GM12872 (cell line): ENCODE results near the gene ADIPOR2.

Experiments used
- CTCF ChIP-seq: IDR thresholded peaks from 3 replicates; pipeline ENCODE4 v1.5.1; 2011; ENCODE audit warnings: low read depth, mild to moderate bottlenecking, low read length, moderate library complexity; ENCODE audit not compliant: insufficient read depth

ADIPOR2 gene

GRCh38 chr12:1829306-1829900 is 138.5 kb downstream of the ADIPOR2 start:
- no peak for TF ChIP-seq CTCF

- no peak for TF ChIP-seq CTCF
Measured at GRCh38 chr12:1830401-1830845, 139.6 kb downstream of the ADIPOR2 start.

GRCh38 chr12:1830981-1831963 is 140.4 kb downstream of the ADIPOR2 start:
- TF ChIP-seq CTCF = no peak

- TF ChIP-seq CTCF = no peak
Measured at GRCh38 chr12:1832801-1833595, 142.1 kb downstream of the ADIPOR2 start.

- no peak for TF ChIP-seq CTCF
Measured at GRCh38 chr12:1833596-1834028, 142.7 kb downstream of the ADIPOR2 start.

- TF ChIP-seq CTCF = no peak
Measured at GRCh38 chr12:1834186-1834925, 143.5 kb downstream of the ADIPOR2 start.
